Measurements from ENCODE around the gene GTF2A1. TPM values are rescaled to one million over a fixed set of nuclear protein-coding genes. Genes with fewer than 3 reads are reported as not detected.

Gene GTF2A1
- total RNA-seq, 2 experiments from 2014 or later: 35.1 to 69.8 TPM

DNA sequence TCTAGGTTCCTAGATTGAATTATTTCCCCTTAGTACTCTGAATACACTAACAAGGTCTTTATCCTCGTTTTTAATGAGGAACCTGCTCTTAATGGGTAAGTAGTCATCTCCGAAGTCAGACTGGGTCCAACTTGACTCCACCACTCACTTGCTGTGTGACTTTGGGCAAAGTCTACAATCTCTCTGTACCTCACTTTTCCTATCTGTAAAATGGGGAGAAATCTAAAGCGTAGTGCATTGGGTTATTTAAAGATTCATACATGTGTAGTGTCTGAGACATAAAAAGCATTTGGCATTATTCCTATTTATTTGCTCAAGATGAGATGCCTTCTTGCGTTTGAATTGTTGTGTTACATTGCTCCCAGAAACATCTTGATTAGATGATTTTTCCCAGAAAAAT, 51.5 kb downstream of the GTF2A1 start:
- no peak overlapping the region for H3K27ac ChIP-seq (ENCODE audit: low read depth, low read length, poor library complexity, severe bottlenecking)
- no TSS peak for BruUV-seq (replicated peaks)
- CTCF ChIA-PET (ENCODE audit: unreplicated experiment): interaction anchor here (1.0 kb wide), 1 partner anchor 54 kb away, joined by 3 read pairs; no protein-coding TSS in a partner anchor

GRCh38 chr14:81166121-81166520, 54.6 kb downstream of the GTF2A1 start:
- intact Hi-C loops (cut with micrococcal nuclease; ENCODE audit: unreplicated experiment): no loop called here
- no peak overlapping the region for H2AFZ ChIP-seq (ENCODE audit: low read length)
- ChIA-PET CTCF (ENCODE audit: unreplicated experiment) (interaction anchor here (0.6 kb wide), 1 partner anchor 476 kb away, joined by 3 read pairs; no protein-coding TSS in a partner anchor), POLR2A (interaction anchor here (0.6 to 1.8 kb wide), 3 partner anchors 12 to 170 kb away, joined by 3 to 8 read pairs (median 3); no protein-coding TSS in a partner anchor)
- H3K9me2 ChIP-seq (ENCODE audit: insufficient read depth, low read length): no peaks in the 10 kb centered on the region
- TF ChIP-seq EZH2phosphoT487 (IDR thresholded peaks at IDR 0.05; ENCODE audit: borderline replicate concordance, low read depth, low read length): no peak
- no peak for TF ChIP-seq CTCF (conservative IDR thresholded peaks at IDR 0.05; ENCODE audit: low read length)
- H3K4me3 ChIP-seq (ENCODE audit: low read depth, low read length, poor library complexity, severe bottlenecking): no peak overlapping the region
- no TSS peak for BruUV-seq (replicated peaks)
- H3K27ac ChIP-seq (ENCODE audit: low read depth, low read length, poor library complexity, severe bottlenecking): no peak overlapping the region
- H3K9me3 ChIP-seq (ENCODE audit: low read length): no peaks in the 10 kb centered on the region
- no peak overlapping the region for H3K4me2 ChIP-seq (ENCODE audit: low read length)
- no peaks in the 10 kb centered on the region for H3K79me2 ChIP-seq (ENCODE audit: insufficient read depth, low read depth, low read length)
- peaks cover 24% of the 10 kb centered on the region for H3K4me1 ChIP-seq (ENCODE audit: insufficient read depth, low read length, poor library complexity, severe bottlenecking)
- no peaks in the 10 kb centered on the region for H3K36me3 ChIP-seq (ENCODE audit: insufficient read depth, low read length)
- no peak for DNase-seq (ENCODE audit: low spot score)
- no peaks in the 10 kb centered on the region for H4K20me1 ChIP-seq (ENCODE audit: insufficient read depth, low read length)

More for the DNA sequence above, 51.5 kb downstream of the GTF2A1 start:
- H3K4me2 ChIP-seq (ENCODE audit: low read length): peak overlapping the region; percentile 88
- no peaks in the 10 kb centered on the region for H4K20me1 ChIP-seq (ENCODE audit: insufficient read depth, low read length)
- no peak overlapping the region; the same call in 1 of the 2 replicates for H2AFZ ChIP-seq (ENCODE audit: low read length)
- H3K9me3 ChIP-seq (ENCODE audit: low read length): no peaks in the 10 kb centered on the region
- no peak overlapping the region for H3K4me3 ChIP-seq (ENCODE audit: low read depth, low read length, poor library complexity, severe bottlenecking)
- TF ChIP-seq EZH2phosphoT487 (IDR thresholded peaks at IDR 0.05; ENCODE audit: borderline replicate concordance, low read depth, low read length) (no peak), CTCF (conservative IDR thresholded peaks at IDR 0.05; ENCODE audit: low read length) (no peak)
- peaks cover 44% of the 10 kb centered on the region for H3K4me1 ChIP-seq (ENCODE audit: insufficient read depth, low read length, poor library complexity, severe bottlenecking)
- H3K36me3 ChIP-seq (ENCODE audit: insufficient read depth, low read length): no peaks in the 10 kb centered on the region; the same call in 1 of the 2 replicates
- no peaks in the 10 kb centered on the region for H3K79me2 ChIP-seq (ENCODE audit: insufficient read depth, low read depth, low read length)
- no peak for DNase-seq (ENCODE audit: low spot score)
- no peaks in the 10 kb centered on the region for H3K9me2 ChIP-seq (ENCODE audit: insufficient read depth, low read length)
- intact Hi-C loops (cut with micrococcal nuclease; ENCODE audit: unreplicated experiment): no loop called here
- POLR2A ChIA-PET: interaction anchor here (1.0 to 3.0 kb wide), 6 partner anchors 11 to 236 kb away, joined by 3 to 20 read pairs (median 4); partner anchors contain the start of gene GTF2A1

DNA sequence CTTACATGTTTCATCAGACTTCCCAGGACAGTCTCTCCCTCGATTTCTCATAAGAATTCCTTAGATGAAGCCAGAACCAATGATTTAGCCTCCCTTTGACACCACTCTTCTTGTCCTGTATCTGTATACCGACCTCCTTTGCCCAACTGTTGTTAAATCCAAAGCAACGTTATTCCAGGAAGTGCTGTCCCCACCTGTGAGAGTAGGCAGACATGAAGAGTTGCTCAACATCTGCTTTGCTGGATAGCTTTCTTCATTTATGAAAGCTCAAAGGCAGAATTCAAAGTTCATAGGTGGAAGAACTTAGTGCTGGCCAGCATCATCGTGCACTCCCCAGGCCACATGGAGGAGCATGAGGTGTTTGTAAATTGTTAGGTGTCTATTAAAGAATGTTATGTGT, 55.6 kb downstream of the GTF2A1 start:
- DNase-seq (ENCODE audit: low spot score): peak; percentile 8
- H3K4me2 ChIP-seq (ENCODE audit: low read length): no peak overlapping the region
- peak overlapping the region; percentile 66; the same call in 1 of the 2 replicates for H2AFZ ChIP-seq (ENCODE audit: low read length)
- H3K79me2 ChIP-seq (ENCODE audit: insufficient read depth, low read depth, low read length): no peaks in the 10 kb centered on the region
- H3K36me3 ChIP-seq (ENCODE audit: insufficient read depth, low read length): no peaks in the 10 kb centered on the region
- H4K20me1 ChIP-seq (ENCODE audit: insufficient read depth, low read length): no peaks in the 10 kb centered on the region
- intact Hi-C loops (cut with micrococcal nuclease; ENCODE audit: unreplicated experiment): no loop called here
- peaks cover 17% of the 10 kb centered on the region for H3K4me1 ChIP-seq (ENCODE audit: insufficient read depth, low read length, poor library complexity, severe bottlenecking)
- POLR2A ChIA-PET: interaction anchor here (0.6 to 1.8 kb wide), 6 partner anchors 11 to 176 kb away, joined by 3 to 8 read pairs (median 3); no protein-coding TSS in a partner anchor
- no TSS peak for BruUV-seq (replicated peaks)
- no peak overlapping the region for H3K27ac ChIP-seq (ENCODE audit: low read depth, low read length, poor library complexity, severe bottlenecking)
- no peak for TF ChIP-seq EZH2phosphoT487 (IDR thresholded peaks at IDR 0.05; ENCODE audit: borderline replicate concordance, low read depth, low read length)
- TF ChIP-seq CTCF (conservative IDR thresholded peaks at IDR 0.05; ENCODE audit: low read length): no peak
- H3K9me3 ChIP-seq (ENCODE audit: low read length): no peaks in the 10 kb centered on the region
- H3K9me2 ChIP-seq (ENCODE audit: insufficient read depth, low read length): no peaks in the 10 kb centered on the region
- no peak overlapping the region for H3K4me3 ChIP-seq (ENCODE audit: low read depth, low read length, poor library complexity, severe bottlenecking)
- CTCF ChIA-PET (ENCODE audit: unreplicated experiment): no interaction called here
